SK-N-SH treated with all-trans-retinoic acid at 6 μM for 48 hours (cell line): ENCODE results near the gene AKR1B1.

ENCODE experiments used
- ATAC-seq: fragments of 200-7000 bp; cut with Tn5 transposase; 3 replicates; pipeline ENCODE4 v1.9.1; 2020; ENCODE audit warnings: mild to moderate bottlenecking, moderate library complexity
- ARNTL ChIP-seq: fragments of 450-650 bp; formaldehyde crosslinking; IDR thresholded peaks from 2 replicates; pipeline ENCODE4 v1.5.0; 2020; ENCODE audit warnings: low read depth, mild to moderate bottlenecking, moderate library complexity, borderline replicate concordance
- CSDC2 ChIP-seq: fragments of 250-450 bp; sonication (Bioruptor Pico); IDR thresholded peaks from 2 replicates; pipeline ENCODE4 v1.5.0; 2020; ENCODE audit warnings: mild to moderate bottlenecking, moderate library complexity
- CSRNP3 ChIP-seq: fragments of 250-450 bp; sonication (Bioruptor Pico); IDR thresholded peaks from 2 replicates; pipeline ENCODE4 v1.5.1; 2021; ENCODE audit warnings: mild to moderate bottlenecking, moderate library complexity
- GLIS3 ChIP-seq: fragments of 250-450 bp; sonication (Bioruptor Pico); IDR thresholded peaks from 2 replicates; pipeline ENCODE4 v1.5.0; 2020; ENCODE audit warnings: mild to moderate bottlenecking, moderate library complexity
- ISL1 ChIP-seq: fragments of 250-450 bp; sonication (Bioruptor Pico); IDR thresholded peaks from 2 replicates; pipeline ENCODE4 v2.1.2; 2022; ENCODE audit warnings: mild to moderate bottlenecking, moderate library complexity
- OSR1 ChIP-seq: fragments of 250-450 bp; sonication (Bioruptor Pico); IDR thresholded peaks from 2 replicates; pipeline ENCODE4 v1.8.0; 2022; ENCODE audit warnings: moderate library complexity, mild to moderate bottlenecking, inconsistent platforms
- PATZ1 ChIP-seq: fragments of 250-450 bp; sonication (Bioruptor Pico); IDR thresholded peaks from 2 replicates; pipeline ENCODE4 v1.8.0; 2020; ENCODE audit warnings: mild to moderate bottlenecking, moderate library complexity, borderline replicate concordance
- POU6F1 ChIP-seq: fragments of 250-450 bp; sonication (Bioruptor Pico); IDR thresholded peaks from 2 replicates; pipeline ENCODE4 v1.8.0; 2021; ENCODE audit warnings: low read depth, mild to moderate bottlenecking, moderate library complexity, borderline replicate concordance
- PPARA ChIP-seq: fragments of 250-450 bp; sonication (Bioruptor Pico); IDR thresholded peaks from 2 replicates; pipeline ENCODE4 v1.5.0; 2020; ENCODE audit warnings: mild to moderate bottlenecking, borderline replicate concordance
- RARB ChIP-seq: fragments of 250-450 bp; sonication (Bioruptor Pico); IDR thresholded peaks from 2 replicates; pipeline ENCODE4 v1.8.0; 2021; ENCODE audit warnings: mild to moderate bottlenecking, moderate library complexity
- SNAI2 ChIP-seq: fragments of 250-450 bp; sonication (Bioruptor Pico); IDR thresholded peaks from 2 replicates; pipeline ENCODE4 v1.5.0; 2020; ENCODE audit warnings: mild to moderate bottlenecking, moderate library complexity
- TCF4 ChIP-seq: fragments of 250-450 bp; sonication (Bioruptor Pico); IDR thresholded peaks from 2 replicates; pipeline ENCODE4 v1.8.0; 2021; ENCODE audit warnings: mild to moderate bottlenecking, moderate library complexity, borderline replicate concordance
- TOX ChIP-seq: fragments of 250-450 bp; sonication (Bioruptor Pico); IDR thresholded peaks from 2 replicates; pipeline ENCODE4 v1.8.0; 2021; ENCODE audit warnings: mild to moderate bottlenecking, moderate library complexity, borderline replicate concordance
- TSHZ2 ChIP-seq: fragments of 250-450 bp; sonication (Bioruptor Pico); IDR thresholded peaks from 2 replicates; pipeline ENCODE4 v1.5.0; 2020; ENCODE audit warnings: mild to moderate bottlenecking, moderate library complexity
- ZC3H10 ChIP-seq: fragments of 250-450 bp; sonication (Bioruptor Pico); IDR thresholded peaks from 2 replicates; pipeline ENCODE4 v1.5.1; 2021; ENCODE audit warnings: mild to moderate bottlenecking, moderate library complexity
- ZFP3 ChIP-seq: fragments of 250-450 bp; sonication (Bioruptor Pico); IDR thresholded peaks from 2 replicates; pipeline ENCODE4 v1.5.0; 2020; ENCODE audit warnings: mild to moderate bottlenecking, moderate library complexity
- ZFP30 ChIP-seq: fragments of 450-650 bp; formaldehyde crosslinking; IDR thresholded peaks from 2 replicates; pipeline ENCODE4 v1.5.0; 2022; ENCODE audit warnings: mild to moderate bottlenecking, moderate library complexity
- ZNF565 ChIP-seq: fragments of 450-650 bp; formaldehyde crosslinking; conservative IDR thresholded peaks from 2 replicates; pipeline ENCODE4 v1.5.0; 2020; ENCODE audit warnings: low read depth, mild to moderate bottlenecking, moderate library complexity
- ZNF70 ChIP-seq: fragments of 450-650 bp; formaldehyde crosslinking; IDR thresholded peaks from 2 replicates; pipeline ENCODE4 v1.5.0; 2020; ENCODE audit warnings: mild to moderate bottlenecking, moderate library complexity
- ZNF8 ChIP-seq: fragments of 450-650 bp; formaldehyde crosslinking; IDR thresholded peaks from 2 replicates; pipeline ENCODE4 v1.5.0; 2020; ENCODE audit warnings: mild to moderate bottlenecking, moderate library complexity

AKR1B1 gene

GRCh38 chr7:134444961-134445315 is 14.0 kb downstream of the AKR1B1 start:
- TF ChIP-seq ISL1: no peak
- no peak for TF ChIP-seq TOX (CRISPR knock-in tag)
- no peak for TF ChIP-seq CSDC2
- TF ChIP-seq ZNF565: no peak
- no peak for TF ChIP-seq TSHZ2
- no peak for TF ChIP-seq ZFP3 (CRISPR knock-in tag)
- TF ChIP-seq ZFP30 (CRISPR knock-in tag): no peak
- no peak for TF ChIP-seq ZNF70 (CRISPR knock-in tag)
- no peak for TF ChIP-seq GLIS3 (CRISPR knock-in tag)
- no peak for TF ChIP-seq ARNTL (CRISPR knock-in tag)
- no peak for TF ChIP-seq ZC3H10
- ATAC-seq: no peak

- TF ChIP-seq SNAI2 (CRISPR knock-in tag): no peak
- TF ChIP-seq ZNF8 (CRISPR knock-in tag): no peak
- TF ChIP-seq RARB: no peak
- TF ChIP-seq TCF4: no peak
- no peak for TF ChIP-seq ZFP3 (CRISPR knock-in tag)
- TF ChIP-seq PPARA (CRISPR knock-in tag): no peak
- TF ChIP-seq POU6F1 (CRISPR knock-in tag): no peak
- peak; percentile 16; the same call in 1 of the 3 replicates for ATAC-seq
Measured at GRCh38 chr7:134444198-134444960, 14.5 kb downstream of the AKR1B1 start.

- ATAC-seq: no peak
Measured at GRCh38 chr7:134443396-134444070, 15.4 kb downstream of the AKR1B1 start.

More at GRCh38 chr7:134443396-134444070, 15.4 kb downstream of the AKR1B1 start:
- no peak for TF ChIP-seq CSDC2
- no peak for TF ChIP-seq CSRNP3
- TF ChIP-seq ZNF565: no peak
- no peak for TF ChIP-seq ZNF8 (CRISPR knock-in tag)
- TF ChIP-seq PATZ1 (CRISPR knock-in tag): no peak
- no peak for TF ChIP-seq OSR1
- no peak for TF ChIP-seq ISL1
- no peak for TF ChIP-seq GLIS3 (CRISPR knock-in tag)
